Stomach (tissue), 9 donors: ENCODE data around the gene MASP2. TPM values are rescaled to one million over a fixed set of nuclear protein-coding genes. Genes with fewer than 3 reads are reported as not detected.
"Not testable (repeated sequence)": the region's sequence is repeated elsewhere in the genome, so short reads cannot be mapped to it uniquely, and the experiment has no call there.

Source experiments
- DNase-seq, 2 donors: peaks; one replicate each; pipeline versions ENCODE4 v3.0.0 to v3.0.0-alpha.2; 2013 to 2019
- H3K27ac ChIP-seq, 5 donors: fragments of 200-600 bp in 4 of 5; sonication (generic) in 4 of 5; one replicate each; pipeline ENCODE4 v1.5.1; 2013 to 2019; ENCODE audit warnings: mild to moderate bottlenecking in 1 of 5, moderate library complexity in 1 of 5
- H3K27me3 ChIP-seq, 3 donors: fragments of 200-600 bp; sonication (generic); one replicate each; pipeline ENCODE4 v1.5.1; 2017 to 2019; ENCODE audit warnings: mixed run types in 1 of 3
- H3K36me3 ChIP-seq, 4 donors: fragments of 200-600 bp; sonication (generic); 1 replicate in 3 of 4; 2 replicates in 1 of 4; pipeline ENCODE4 v1.5.1; 2016 to 2019
- H3K4me1 ChIP-seq, 4 donors: fragments of 200-600 bp; sonication (generic); one replicate each; pipeline ENCODE4 v1.5.1; 2016 to 2019
- H3K4me3 ChIP-seq, 4 donors: fragments of 200-600 bp; sonication (generic) in 3 of 4; one replicate each; pipeline ENCODE4 v1.5.1; 2016 to 2019; ENCODE audit warnings: mild to moderate bottlenecking in 1 of 4
- H3K9me3 ChIP-seq, 4 donors: fragments of 200-600 bp; sonication (generic); one replicate each; pipeline ENCODE4 v1.5.1; 2016 to 2019
- EP300 ChIP-seq: sonication (generic); formaldehyde crosslinking; IDR thresholded peaks from one replicate; pipeline ENCODE4 v1.6.1; 2017; ENCODE audit warnings: antibody characterized with exemption
- POLR2A ChIP-seq, 4 donors: fragments of 450-650 bp; IDR thresholded peaks; one replicate each; pipeline ENCODE4 v1.6.1; 2016; ENCODE audit warnings: antibody characterized with exemption in 4 of 4, control low read depth in 2 of 4, mild to moderate bottlenecking in 1 of 4, moderate library complexity in 1 of 4
- POLR2AphosphoS5 ChIP-seq, 3 donors: sonication (generic); formaldehyde crosslinking; IDR thresholded peaks; one replicate each; pipeline ENCODE4 v1.6.1; 2016; ENCODE audit warnings: antibody characterized with exemption in 3 of 3
- WGBS, 5 donors: extraction: QIAGEN DNeasy Blood & Tissue Kit in 3 of 5; methylation state at CpG; one replicate each; pipeline versions ENCODE4 v1.1.5 to v1.1.7; 2013 to 2018; 5-methylcytosine and 5-hydroxymethylcytosine counted together
- intact Hi-C: fragments of 100-400 bp; cut with DNase I; formaldehyde crosslinking; loops from one replicate; pipeline ENCODE4 v1.15.1; 2023; ENCODE audit warnings: low total_unique reads
- polyA plus RNA-seq, 3 donors: library from polyadenylated mRNA; stranded (reverse); fragments of 200-250 nt; gene quantifications; one replicate each; pipeline ENCODE4 v1.2.3, GENCODE V29; 2013
- total RNA-seq, 5 donors: library from RNA; depleted of rRNA; stranded (reverse); fragments of >200 nt; gene quantifications; one replicate each; pipeline versions ENCODE4 v1.1.0 to v1.2.3, GENCODE V29; 2014 to 2016
- TF ChIP-seq, protein P1 (sequence below), 7 experiments: fragments of 450-650 bp in 4 of 7; fragments of 200-600 bp in 3 of 7; sonication (generic) in 3 of 7; IDR thresholded peaks; one replicate each; pipeline ENCODE4 v1.5.1; 2016 to 2019; ENCODE audit warnings: antibody characterized with exemption in 7 of 7, control low read depth in 2 of 7, mild to moderate bottlenecking in 1 of 7
- donor health status: healthy with polysubstance abuse.
- donor health status: Bipolar disorder and iron deficiency.
- donor health status: healthy.

The MASP2 gene
- total and polyA plus RNA-seq, 8 donors = not detected

DNA sequence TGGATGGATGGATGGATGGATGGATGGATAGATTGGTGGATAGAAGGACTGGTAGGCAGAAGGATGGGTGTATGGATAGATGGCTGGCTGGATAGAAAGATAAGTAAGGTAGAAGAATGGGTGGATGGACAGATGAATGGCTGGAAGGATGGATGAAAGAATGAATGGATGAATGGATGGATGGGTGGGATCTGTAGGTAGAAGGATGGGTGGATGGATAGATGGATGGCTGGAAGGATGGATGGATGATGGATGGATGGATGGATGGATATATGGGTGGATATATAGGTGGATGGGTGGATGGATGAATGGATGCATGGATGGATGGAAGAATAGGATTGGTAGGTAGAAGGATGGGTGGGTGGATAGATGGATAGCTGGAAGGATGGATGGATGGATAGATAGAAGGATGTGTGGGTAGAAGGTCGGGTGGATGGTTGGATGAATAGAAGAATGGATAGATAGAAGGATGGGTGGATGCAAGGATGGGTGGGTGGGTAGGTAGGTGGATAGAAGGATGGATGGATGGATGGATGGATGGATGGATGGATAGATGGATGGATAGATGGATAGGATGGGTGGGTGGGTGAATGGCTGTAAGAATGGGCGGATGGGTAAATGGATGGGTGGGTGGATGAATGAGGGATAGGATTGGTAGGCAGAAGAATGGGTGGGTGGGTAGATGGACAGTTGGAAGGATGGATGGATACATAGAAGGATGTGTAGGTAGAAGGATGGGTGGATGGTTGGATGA lies 7.5 kb downstream of the MASP2 start:
- DNase-seq = no peak
- Histone ChIP-seq H3K4me1 (peaks cover 4 to 12% (median 5%) of the 10 kb centered on the region in 4 donors), H3K9me3 (no peaks in the 10 kb centered on the region), H3K27me3 (peaks cover 0 to 3% (median 0%) of the 10 kb centered on the region in 3 donors), H3K36me3 (no peaks in the 10 kb centered on the region), H3K4me3 (no peak overlapping the region), H3K27ac (no peak overlapping the region)
- no peak for TF ChIP-seq POLR2A (IDR thresholded peaks at IDR 0.05)
- TF ChIP-seq, protein P1, sequence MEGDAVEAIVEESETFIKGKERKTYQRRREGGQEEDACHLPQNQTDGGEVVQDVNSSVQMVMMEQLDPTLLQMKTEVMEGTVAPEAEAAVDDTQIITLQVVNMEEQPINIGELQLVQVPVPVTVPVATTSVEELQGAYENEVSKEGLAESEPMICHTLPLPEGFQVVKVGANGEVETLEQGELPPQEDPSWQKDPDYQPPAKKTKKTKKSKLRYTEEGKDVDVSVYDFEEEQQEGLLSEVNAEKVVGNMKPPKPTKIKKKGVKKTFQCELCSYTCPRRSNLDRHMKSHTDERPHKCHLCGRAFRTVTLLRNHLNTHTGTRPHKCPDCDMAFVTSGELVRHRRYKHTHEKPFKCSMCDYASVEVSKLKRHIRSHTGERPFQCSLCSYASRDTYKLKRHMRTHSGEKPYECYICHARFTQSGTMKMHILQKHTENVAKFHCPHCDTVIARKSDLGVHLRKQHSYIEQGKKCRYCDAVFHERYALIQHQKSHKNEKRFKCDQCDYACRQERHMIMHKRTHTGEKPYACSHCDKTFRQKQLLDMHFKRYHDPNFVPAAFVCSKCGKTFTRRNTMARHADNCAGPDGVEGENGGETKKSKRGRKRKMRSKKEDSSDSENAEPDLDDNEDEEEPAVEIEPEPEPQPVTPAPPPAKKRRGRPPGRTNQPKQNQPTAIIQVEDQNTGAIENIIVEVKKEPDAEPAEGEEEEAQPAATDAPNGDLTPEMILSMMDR (IDR thresholded peaks at IDR 0.05) = no peak
- intact Hi-C loops = no loop called here
- WGBS, 5 donors = 69 to 78% (median 75%) methylated on average over 2 of the region's 2 CpGs

DNA sequence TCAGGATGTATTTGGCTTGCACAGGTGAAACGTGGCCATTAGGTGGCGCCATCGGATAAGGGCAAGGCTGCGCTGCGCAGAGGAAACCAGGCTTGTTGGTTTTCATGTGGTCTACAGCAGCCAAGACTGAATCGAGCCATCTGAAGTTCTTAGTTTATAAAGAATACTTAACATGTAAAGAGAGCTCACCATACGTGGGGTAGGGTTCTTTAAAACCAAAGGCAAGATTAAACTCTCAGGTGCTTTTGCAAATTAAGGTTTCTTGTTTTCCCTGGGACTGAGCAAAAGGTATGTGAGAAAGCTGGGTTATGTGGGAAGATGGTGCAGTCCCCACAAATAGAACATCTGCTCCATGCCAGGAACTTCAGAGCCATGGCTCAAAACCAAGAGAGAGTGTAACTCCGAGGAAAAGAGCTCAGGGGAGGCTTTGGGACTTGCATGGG lies 9.3 kb downstream of the MASP2 start:
- WGBS, 5 donors = 0 to 1% (median 1%) methylated on average over 8 of the region's 8 CpGs
- Histone ChIP-seq H3K4me3 (no peak overlapping the region), H3K9me3 (no peaks in the 10 kb centered on the region), H3K4me1 (peaks cover 4 to 12% (median 5%) of the 10 kb centered on the region in 4 donors), H3K27ac (no peak overlapping the region), H3K36me3 (no peaks in the 10 kb centered on the region), H3K27me3 (peaks cover 0 to 3% (median 0%) of the 10 kb centered on the region in 3 donors)
- intact Hi-C loops = no loop called here
- DNase-seq = peak; percentile 93 to 95
- peak in 1 of 3 donors; percentile 86 for TF ChIP-seq POLR2AphosphoS5 (IDR thresholded peaks at IDR 0.05)
- TF ChIP-seq, protein P1 (IDR thresholded peaks at IDR 0.05) = peak in 6 of 7 experiments; percentile 12 to 97 (median 92)
- no peak for TF ChIP-seq EP300

DNA sequence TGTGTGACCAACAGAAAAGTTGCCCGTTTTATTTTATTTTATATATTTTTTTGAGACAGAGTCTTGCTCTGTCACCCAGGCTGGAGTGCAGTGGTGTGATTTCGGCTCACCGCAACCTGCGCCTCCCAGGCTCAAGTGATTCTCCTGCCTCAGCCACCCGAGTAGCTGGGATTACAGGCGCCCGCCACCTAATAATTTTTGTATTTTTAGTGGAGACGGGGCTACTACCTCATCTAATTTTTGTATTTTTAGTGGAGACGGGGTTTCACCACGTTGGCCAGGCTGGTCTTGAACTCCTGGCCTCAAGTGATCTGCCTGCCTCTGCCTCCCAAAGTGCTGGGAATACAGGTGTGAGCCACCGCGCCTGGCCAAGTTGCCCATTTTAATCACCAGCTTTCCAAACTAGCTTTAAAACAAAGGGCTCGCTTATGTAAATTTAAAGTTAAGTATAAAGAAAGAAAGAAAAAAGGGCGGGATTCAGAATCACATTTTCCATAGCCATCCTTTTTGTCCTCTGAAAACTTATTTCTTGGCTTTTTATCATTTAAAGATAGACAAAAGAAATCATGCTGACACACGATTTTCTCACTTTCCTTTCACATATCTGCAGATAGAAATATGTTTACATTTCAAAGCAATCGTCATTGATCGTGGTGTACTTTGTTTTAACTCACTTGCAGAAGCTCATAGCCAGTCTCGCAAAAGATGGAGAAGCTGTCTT lies 9.9 kb downstream of the MASP2 start:
- DNase-seq, intact Hi-C loops, H3K9me3 ChIP-seq: not testable (repeated sequence)

DNA sequence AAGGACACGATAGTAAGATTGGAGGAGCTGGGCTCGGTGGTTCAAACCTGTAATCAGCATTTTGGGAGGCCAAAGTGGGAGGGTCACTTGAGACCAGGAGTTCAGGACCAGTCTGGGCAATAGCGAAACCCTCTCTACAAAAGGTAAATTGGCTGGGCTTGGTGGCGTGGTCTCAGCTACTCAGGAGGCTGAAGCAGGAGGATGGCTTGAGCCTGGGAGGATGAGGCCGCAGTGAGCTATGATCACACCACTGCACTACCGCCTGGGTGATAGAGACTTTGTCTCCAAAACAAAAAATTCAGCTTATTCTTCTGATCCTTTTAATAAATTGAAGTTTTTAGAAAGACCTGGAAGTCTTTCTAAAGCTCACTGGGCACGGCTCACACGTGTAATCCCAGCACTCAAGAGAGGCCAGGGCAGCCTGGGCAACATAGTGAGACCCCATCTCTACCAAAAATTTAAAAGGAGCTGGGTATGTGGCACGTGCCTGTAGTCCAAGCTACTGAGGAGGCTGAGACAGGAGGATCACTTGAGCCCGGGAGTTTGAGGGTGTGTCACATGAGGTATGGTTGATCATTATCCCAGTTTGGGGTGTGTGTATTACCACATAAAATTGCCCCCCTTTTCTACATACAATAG lies 15.3 kb downstream of the MASP2 start:
- Histone ChIP-seq H3K9me3 (no peaks in the 10 kb centered on the region), H3K4me3 (no peak overlapping the region), H3K27me3 (no peaks in the 10 kb centered on the region), H3K36me3 (peaks cover 6 to 38% (median 33%) of the 10 kb centered on the region in 4 donors), H3K27ac (no peak overlapping the region), H3K4me1 (no peaks in the 10 kb centered on the region)
- intact Hi-C loops = no loop called here
- DNase-seq = no peak
- 88 to 94% (median 91%) methylated on average over 10 of the region's 10 CpGs for WGBS, 5 donors
- TF ChIP-seq POLR2A (IDR thresholded peaks at IDR 0.05) = no peak
- no peak for TF ChIP-seq POLR2AphosphoS5 (IDR thresholded peaks at IDR 0.05)
- TF ChIP-seq EP300 = no peak
- TF ChIP-seq, protein P1 (IDR thresholded peaks at IDR 0.05) = no peak

More for the DNA sequence above, 9.9 kb downstream of the MASP2 start:
- not testable (repeated sequence) for H3K27me3 ChIP-seq, H3K4me3 ChIP-seq, H3K27ac ChIP-seq, H3K36me3 ChIP-seq
- 55 to 59% (median 57%) methylated on average over 18 of the region's 18 CpGs for whole genome bisulfite sequencing, 5 donors
- peaks cover 4 to 12% (median 5%) of the 10 kb centered on the region in 4 donors for H3K4me1 ChIP-seq
